ENCODE measurements around the gene AFG1L. TPM values are rescaled to one million over a fixed set of nuclear protein-coding genes. Genes with fewer than 3 reads are reported as not detected.

AFG1L gene
- total RNA-seq, 1 experiment from 2014 or later = 7.2 TPM

DNA sequence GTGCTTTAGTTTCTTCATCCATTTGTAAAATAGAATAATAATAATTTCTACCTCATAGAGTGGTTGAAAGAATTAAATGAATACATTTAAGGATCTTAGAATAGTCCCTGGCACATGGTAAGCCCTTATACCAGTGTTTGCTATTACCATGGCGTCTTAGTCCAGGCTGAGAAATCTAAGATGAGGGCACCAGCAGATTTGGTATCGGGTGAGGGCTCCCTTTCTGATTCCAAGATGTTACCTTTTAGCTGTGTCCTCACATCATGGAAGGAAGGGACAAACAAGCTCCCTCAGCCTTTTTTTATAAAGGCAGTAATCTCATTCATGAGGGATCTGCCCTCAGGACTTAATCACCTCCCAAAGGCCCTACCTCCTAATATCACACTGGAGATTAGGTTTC is 141.9 kb downstream of the AFG1L start:
- POLR2A ChIA-PET = no interaction called here
- CTCF ChIA-PET = no interaction called here
- H3K9me3 ChIP-seq = no peaks in the 10 kb centered on the region
- no peaks in the 10 kb centered on the region for H3K27me3 Mint-ChIP-seq (ENCODE audit: insufficient read depth, unreplicated experiment)
- no peak for DNase-seq
- no peaks in the 10 kb centered on the region for H3K4me1 ChIP-seq
- intact Hi-C loops (cut with micrococcal nuclease; ENCODE audit: unreplicated experiment) = no loop called here
- H3K4me1 Mint-ChIP-seq (ENCODE audit: low read depth, unreplicated experiment) = peaks cover 7% of the 10 kb centered on the region
- no peak overlapping the region for H3K4me3 ChIP-seq (ENCODE audit: low read depth, low read length)
- H3K36me3 Mint-ChIP-seq (ENCODE audit: insufficient read depth, unreplicated experiment) = no peaks in the 10 kb centered on the region
- BruUV-seq (replicated peaks) = no TSS peak
- H3K27ac Mint-ChIP-seq (ENCODE audit: unreplicated experiment) = no peak overlapping the region
- no peak overlapping the region for H3K4me3 Mint-ChIP-seq (ENCODE audit: unreplicated experiment)
- H3K36me3 ChIP-seq (ENCODE audit: control insufficient read depth, insufficient read depth, low read length) = no peaks in the 10 kb centered on the region
- no peaks in the 10 kb centered on the region for H3K9me3 Mint-ChIP-seq (ENCODE audit: unreplicated experiment)
- H3K27me3 ChIP-seq (replicated peaks; ENCODE audit: control insufficient read depth, insufficient read depth, low read length) = no peaks in the 10 kb centered on the region
- no peak for TF ChIP-seq CTCF (IDR thresholded peaks at IDR 0.05; ENCODE audit: insufficient read depth in 1 of 2, low read depth in 1 of 2, low read length in 1 of 2, severe bottlenecking in 1 of 2, unreplicated experiment in 1 of 2)

DNA sequence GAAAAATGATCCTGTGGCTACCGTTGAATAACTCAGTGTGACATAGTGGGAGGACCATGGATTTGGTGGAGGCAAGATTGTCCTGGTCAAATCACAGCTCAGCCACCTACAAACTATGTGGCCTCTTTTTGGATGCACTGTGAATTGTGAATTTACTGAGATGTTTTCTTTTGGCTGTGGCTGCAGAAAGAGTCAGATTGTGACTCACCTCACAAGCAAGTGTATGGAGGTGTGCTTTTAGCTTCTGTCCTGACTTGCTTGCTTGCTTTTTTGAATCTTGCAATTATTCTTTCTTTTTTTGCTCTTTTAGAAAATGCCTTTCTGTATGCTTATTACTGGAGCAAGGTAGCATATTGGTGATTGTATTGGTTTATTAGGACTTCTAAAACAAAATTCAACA is 143.0 kb downstream of the AFG1L start:
- Mint-ChIP-seq H3K4me3 (ENCODE audit: unreplicated experiment) (no peak overlapping the region), H3K9me3 (ENCODE audit: unreplicated experiment) (no peaks in the 10 kb centered on the region), H3K4me1 (ENCODE audit: low read depth, unreplicated experiment) (peaks cover 7% of the 10 kb centered on the region), H3K27me3 (ENCODE audit: insufficient read depth, unreplicated experiment) (no peaks in the 10 kb centered on the region), H3K27ac (ENCODE audit: unreplicated experiment) (no peak overlapping the region), H3K36me3 (ENCODE audit: insufficient read depth, unreplicated experiment) (no peaks in the 10 kb centered on the region)
- TF ChIP-seq CTCF (IDR thresholded peaks at IDR 0.05; ENCODE audit: insufficient read depth in 1 of 2, low read depth in 1 of 2, low read length in 1 of 2, severe bottlenecking in 1 of 2, unreplicated experiment in 1 of 2) = no peak
- POLR2A ChIA-PET = no interaction called here
- H3K27me3 ChIP-seq (replicated peaks; ENCODE audit: control insufficient read depth, insufficient read depth, low read length) = no peaks in the 10 kb centered on the region
- BruUV-seq (replicated peaks) = no TSS peak
- H3K4me1 ChIP-seq = no peaks in the 10 kb centered on the region
- no peaks in the 10 kb centered on the region for H3K36me3 ChIP-seq (ENCODE audit: control insufficient read depth, insufficient read depth, low read length)
- H3K4me3 ChIP-seq (ENCODE audit: low read depth, low read length) = no peak overlapping the region
- H3K9me3 ChIP-seq = no peaks in the 10 kb centered on the region
- intact Hi-C loops (cut with micrococcal nuclease; ENCODE audit: unreplicated experiment) = no loop called here
- CTCF ChIA-PET = no interaction called here
- DNase-seq = no peak

GRCh38 chr6:108438918-108439317 is 144.1 kb downstream of the AFG1L start:
- no peaks in the 10 kb centered on the region for H3K27me3 Mint-ChIP-seq (ENCODE audit: insufficient read depth, unreplicated experiment)
- H3K9me3 ChIP-seq = no peaks in the 10 kb centered on the region
- TF ChIP-seq CTCF (IDR thresholded peaks at IDR 0.05; ENCODE audit: insufficient read depth in 1 of 2, low read depth in 1 of 2, low read length in 1 of 2, severe bottlenecking in 1 of 2, unreplicated experiment in 1 of 2) = no peak
- intact Hi-C loops (cut with micrococcal nuclease; ENCODE audit: unreplicated experiment) = no loop called here
- ChIA-PET CTCF (no interaction called here), POLR2A (no interaction called here)
- no peak overlapping the region for H3K4me3 Mint-ChIP-seq (ENCODE audit: unreplicated experiment)
- BruUV-seq (replicated peaks) = no TSS peak
- no peaks in the 10 kb centered on the region for H3K27me3 ChIP-seq (replicated peaks; ENCODE audit: control insufficient read depth, insufficient read depth, low read length)
- H3K9me3 Mint-ChIP-seq (ENCODE audit: unreplicated experiment) = no peaks in the 10 kb centered on the region
- H3K4me1 ChIP-seq = no peaks in the 10 kb centered on the region
- H3K36me3 ChIP-seq (ENCODE audit: control insufficient read depth, insufficient read depth, low read length) = no peaks in the 10 kb centered on the region
- H3K4me3 ChIP-seq (ENCODE audit: low read depth, low read length) = no peak overlapping the region
- no peak overlapping the region for H3K27ac Mint-ChIP-seq (ENCODE audit: unreplicated experiment)
- no peaks in the 10 kb centered on the region for H3K36me3 Mint-ChIP-seq (ENCODE audit: insufficient read depth, unreplicated experiment)
- no peak for DNase-seq
- H3K4me1 Mint-ChIP-seq (ENCODE audit: low read depth, unreplicated experiment) = peaks cover 7% of the 10 kb centered on the region
